Neural cell (in vitro differentiated cells): ENCODE data around the gene SPATS2. TPM values are rescaled to one million over a fixed set of nuclear protein-coding genes. Genes with fewer than 3 reads are reported as not detected.

Experiments
- H2AFZ ChIP-seq: fragments of 200-600, 300-800 bp; sonication (generic), shearing (Covaris generic); 2 replicates; pipeline ENCODE4 v1.6.0; 2014; ENCODE audit warnings: low read depth, mild to moderate bottlenecking, antibody characterized with exemption, low read length, moderate library complexity
- H3F3A ChIP-seq: fragments of 200-600 bp; shearing (Covaris generic); 2 replicates; pipeline ENCODE4 v1.6.1; 2016; ENCODE audit warnings: mild to moderate bottlenecking, moderate library complexity, mixed read lengths, antibody characterized with exemption, low read length; ENCODE audit not compliant: insufficient read depth, poor library complexity, severe bottlenecking
- H3K27ac ChIP-seq: fragments of 200-600, 300-800 bp; sonication (generic), shearing (Covaris generic); 2 replicates; pipeline ENCODE4 v1.5.1; 2014; ENCODE audit warnings: mild to moderate bottlenecking, low read length, moderate library complexity
- H3K27me3 ChIP-seq: fragments of 300-800, 200-600 bp; sonication (generic), shearing (Covaris generic); 2 replicates; pipeline ENCODE4 v1.6.0; 2014; ENCODE audit warnings: mild to moderate bottlenecking, low read depth, low read length, moderate library complexity; ENCODE audit not compliant: insufficient read depth
- H3K36me3 ChIP-seq: fragments of 300-800, 200-600 bp; sonication (generic), shearing (Covaris generic); 2 replicates; pipeline ENCODE4 v1.5.1; 2014; ENCODE audit warnings: mild to moderate bottlenecking, antibody characterized with exemption, low read length, moderate library complexity; ENCODE audit not compliant: insufficient read depth
- H3K4me2 ChIP-seq: fragments of 300-800, 200-600 bp; sonication (generic), shearing (Covaris generic); 2 replicates; pipeline ENCODE4 v1.6.0; 2014; ENCODE audit warnings: mild to moderate bottlenecking, low read length
- H3K4me3 ChIP-seq: fragments of 300-800, 200-600 bp; sonication (generic), shearing (Covaris generic); 2 replicates; pipeline ENCODE4 v1.5.1; 2014; ENCODE audit warnings: mild to moderate bottlenecking, low read length, moderate library complexity
- H3K79me2 ChIP-seq: fragments of 200-600 bp; shearing (Covaris generic); replicated peaks from 2 replicates; pipeline ENCODE4 v1.6.0; 2014; ENCODE audit warnings: mild to moderate bottlenecking, low read length, moderate library complexity; ENCODE audit not compliant: insufficient read depth
- H3K9ac ChIP-seq: fragments of 300-800, 200-600 bp; sonication (generic), shearing (Covaris generic); 2 replicates; pipeline ENCODE4 v1.6.1; 2016; ENCODE audit warnings: mild to moderate bottlenecking, low read length, mixed read lengths
- H3K9me2 ChIP-seq: fragments of 200-600 bp; shearing (Covaris generic); 2 replicates; pipeline ENCODE4 v1.6.1; 2016; ENCODE audit warnings: mild to moderate bottlenecking, low read length, mixed read lengths; ENCODE audit not compliant: insufficient read depth
- H3K9me3 ChIP-seq: fragments of 200-600, 300-800 bp; sonication (generic), shearing (Covaris generic); 2 replicates; pipeline ENCODE4 v1.6.1; 2016; ENCODE audit warnings: mild to moderate bottlenecking, mixed run types, low read length, moderate library complexity, mixed read lengths
- H4K20me1 ChIP-seq: fragments of 200-600 bp; shearing (Covaris generic); 2 replicates; pipeline ENCODE4 v1.6.1; 2016; ENCODE audit warnings: mild to moderate bottlenecking, mixed run types; ENCODE audit not compliant: insufficient read depth
- CTCF ChIP-seq: fragments of 450-650 bp; IDR thresholded peaks from 2 replicates; pipeline ENCODE4 v1.5.1; 2014; ENCODE audit warnings: antibody characterized with exemption, mild to moderate bottlenecking, moderate library complexity; ENCODE audit not compliant: poor library complexity, severe bottlenecking
- EP300 ChIP-seq: fragments of 450-650 bp; conservative IDR thresholded peaks from 2 replicates; pipeline ENCODE4 v1.6.1; 2014; ENCODE audit warnings: antibody characterized with exemption, mild to moderate bottlenecking, moderate library complexity; ENCODE audit not compliant: poor library complexity, severe bottlenecking
- EZH2 ChIP-seq: fragments of 200-600, 300-800 bp; shearing (Covaris generic), sonication (generic); IDR thresholded peaks from 2 replicates; pipeline ENCODE4 v1.6.1; 2014; ENCODE audit warnings: antibody characterized with exemption, low read length, borderline replicate concordance, mild to moderate bottlenecking; ENCODE audit not compliant: insufficient read depth, poor library complexity, severe bottlenecking
- MXI1 ChIP-seq: fragments of 450-650 bp; conservative IDR thresholded peaks from 2 replicates; pipeline ENCODE4 v1.6.1; 2014; ENCODE audit warnings: antibody characterized with exemption, mild to moderate bottlenecking; ENCODE audit not compliant: poor library complexity, severe bottlenecking
- POLR2AphosphoS5 ChIP-seq: IDR thresholded peaks from 2 replicates; pipeline ENCODE4 v1.6.1; 2012
- REST ChIP-seq: IDR thresholded peaks from 2 replicates; pipeline ENCODE4 v1.6.1; 2012; ENCODE audit warnings: borderline replicate concordance
- SMC3 ChIP-seq: fragments of 450-650 bp; conservative IDR thresholded peaks from 2 replicates; pipeline ENCODE4 v1.6.1; 2014; ENCODE audit warnings: antibody characterized with exemption, mild to moderate bottlenecking, moderate library complexity; ENCODE audit not compliant: poor library complexity
- TAF1 ChIP-seq: IDR thresholded peaks from 2 replicates; pipeline ENCODE4 v1.6.1; 2012; ENCODE audit warnings: low read depth
- polyA plus RNA-seq: library from polyadenylated mRNA; depleted of rRNA; stranded (reverse); fragments of >200 nt; gene quantifications from 2 replicates; pipeline ENCODE4 v1.2.3, GENCODE V29; 2014

The SPATS2 gene
- polyA plus RNA-seq, 1 donor from 2014 or later: 58.4 TPM

- TF ChIP-seq CTCF (no peak), EP300 (no peak), EZH2 (no peak)
- Histone ChIP-seq H3F3A (no peaks in the 10 kb centered on the region), H3K27me3 (no peaks in the 10 kb centered on the region), H2AFZ (no peak overlapping the region), H3K9me2 (no peaks in the 10 kb centered on the region), H3K36me3 (no peaks in the 10 kb centered on the region), H3K4me3 (no peak overlapping the region), H4K20me1 (no peaks in the 10 kb centered on the region), H3K9me3 (no peaks in the 10 kb centered on the region), H3K9ac (no peak overlapping the region), H3K79me2 (no peaks in the 10 kb centered on the region), H3K4me2 (no peak overlapping the region), H3K27ac (no peak overlapping the region)
Measured at GRCh38 chr12:49476091-49476490, 108.8 kb downstream of the SPATS2 start.

- no peak for TF ChIP-seq REST
- no peak for TF ChIP-seq EP300
- H3K4me3 ChIP-seq: no peak overlapping the region
- no peaks in the 10 kb centered on the region for H3K36me3 ChIP-seq
- no peaks in the 10 kb centered on the region for H3K9me3 ChIP-seq
- no peaks in the 10 kb centered on the region for H4K20me1 ChIP-seq
- no peak overlapping the region for H3K27ac ChIP-seq
- no peaks in the 10 kb centered on the region for H3K9me2 ChIP-seq
- H3K4me2 ChIP-seq: no peak overlapping the region
- no peaks in the 10 kb centered on the region for H3K27me3 ChIP-seq
- no peaks in the 10 kb centered on the region for H3K79me2 ChIP-seq
- no peak overlapping the region for H3K9ac ChIP-seq
- no peak overlapping the region for H2AFZ ChIP-seq
- H3F3A ChIP-seq: no peaks in the 10 kb centered on the region
Measured at GRCh38 chr12:49478949-49479664, 111.8 kb downstream of the SPATS2 start.

GRCh38 chr12:49482095-49483051 lies 115.1 kb downstream of the SPATS2 start:
- Histone ChIP-seq H3K4me2 (no peak overlapping the region), H3K9me3 (no peaks in the 10 kb centered on the region), H3F3A (no peaks in the 10 kb centered on the region), H3K79me2 (no peaks in the 10 kb centered on the region), H3K36me3 (no peaks in the 10 kb centered on the region), H3K27me3 (no peaks in the 10 kb centered on the region), H3K27ac (no peak overlapping the region), H3K4me3 (no peak overlapping the region), H3K9me2 (no peaks in the 10 kb centered on the region), H2AFZ (no peak overlapping the region), H4K20me1 (no peaks in the 10 kb centered on the region), H3K9ac (no peak overlapping the region)
- TF ChIP-seq MXI1 (no peak), TAF1 (no peak), POLR2AphosphoS5 (no peak), EP300 (no peak), SMC3 (no peak), CTCF (no peak), REST (no peak)
